IMR-90 (cell line): Measurements from ENCODE around the gene VDR. TPM values are rescaled to one million over a fixed set of nuclear protein-coding genes. Genes with fewer than 3 reads are reported as not detected.

Source experiments
- ATAC-seq: fragments of 200-7000 bp; cut with Tn5 transposase; 2 replicates; pipeline ENCODE4 v1.9.1; 2020; ENCODE audit warnings: low read depth, mild to moderate bottlenecking, moderate library complexity
- BruUV-seq: library from RNA; stranded (reverse); fragments of 400-500 nt; replicated peaks from 2 replicates; lab custom pipeline; 2021; lab: Mats Ljungman, UMichigan
- CTCF ChIA-PET: fragments of 300-600 bp; formaldehyde crosslinking; extraction: SDS; loops from one replicate; lab custom pipeline; 2021; ENCODE audit warnings: antibody characterized with exemption; lab: Yijun Ruan, JAX
- POLR2A ChIA-PET: fragments of 300-600 bp; sonication (Branson Sonifier 250); formaldehyde crosslinking; loops from one replicate; lab custom pipeline; 2022; ENCODE audit warnings: antibody characterized with exemption; ENCODE audit not compliant: unreplicated experiment; lab: Charles Lee
- DNase-seq: peaks from one replicate; pipeline ENCODE4 v3.0.0; 2013
- H2AFZ ChIP-seq: replicated peaks from 2 replicates; pipeline ENCODE3; 2013; ENCODE audit warnings: low read length, mild to moderate bottlenecking; ENCODE audit not compliant: poor library complexity
- H2AK5ac ChIP-seq: 2 replicates; pipeline ENCODE4 v1.6.1; 2013; ENCODE audit warnings: low read depth, low read length, inconsistent platforms
- H2AK9ac ChIP-seq: replicated peaks from 2 replicates; pipeline ENCODE3; 2013; ENCODE audit warnings: mild to moderate bottlenecking, low read depth, low read length, moderate library complexity; ENCODE audit not compliant: poor library complexity
- H2BK120ac ChIP-seq: 2 replicates; pipeline ENCODE4 v1.6.1; 2013; ENCODE audit warnings: low read depth, low read length, inconsistent platforms
- H2BK15ac ChIP-seq: 3 replicates; pipeline ENCODE4 v1.6.1; 2013; ENCODE audit warnings: low read depth, low read length, inconsistent platforms
- H2BK20ac ChIP-seq: 2 replicates; pipeline ENCODE4 v1.6.1; 2013; ENCODE audit warnings: low read depth, mild to moderate bottlenecking, inconsistent platforms, low read length, moderate library complexity
- H2BK5ac ChIP-seq: 2 replicates; pipeline ENCODE4 v1.6.1; 2013; ENCODE audit warnings: mild to moderate bottlenecking, low read depth, low read length, inconsistent platforms; ENCODE audit not compliant: poor library complexity, severe bottlenecking
- H3K14ac ChIP-seq: replicated peaks from 2 replicates; pipeline ENCODE4 v1.6.1; 2013; ENCODE audit warnings: low read depth, low read length, inconsistent platforms
- H3K18ac ChIP-seq: 2 replicates; pipeline ENCODE4 v1.6.1; 2013; ENCODE audit warnings: low read depth, low read length, control low read depth
- H3K23ac ChIP-seq: 2 replicates; pipeline ENCODE4 v1.6.1; 2013; ENCODE audit warnings: low read depth, low read length, inconsistent platforms
- H3K27ac ChIP-seq: 2 replicates; pipeline ENCODE4 v1.5.1; 2013; ENCODE audit warnings: mild to moderate bottlenecking, control low read depth, low read length; ENCODE audit not compliant: insufficient read depth
- H3K27me3 ChIP-seq: 2 replicates; pipeline ENCODE4 v1.6.1; 2013; ENCODE audit warnings: low read length; ENCODE audit not compliant: control insufficient read depth, insufficient read depth
- H3K36me3 ChIP-seq: 2 replicates; pipeline ENCODE4 v1.6.1; 2013; ENCODE audit warnings: low read length, mixed read lengths; ENCODE audit not compliant: control insufficient read depth, insufficient read depth
- H3K4ac ChIP-seq: 2 replicates; pipeline ENCODE4 v1.6.1; 2013; ENCODE audit warnings: low read depth, low read length, inconsistent platforms
- H3K4me1 ChIP-seq: 2 replicates; pipeline ENCODE4 v1.6.1; 2013; ENCODE audit warnings: low read length, mixed read lengths; ENCODE audit not compliant: control insufficient read depth, insufficient read depth
- H3K4me2 ChIP-seq: 2 replicates; pipeline ENCODE4 v1.6.1; 2013; ENCODE audit warnings: low read depth, mild to moderate bottlenecking, control low read depth, low read length, moderate library complexity
- H3K4me3 ChIP-seq: 2 replicates; pipeline ENCODE4 v1.5.1; 2013; ENCODE audit warnings: low read depth, mild to moderate bottlenecking, control low read depth, low read length, moderate library complexity; ENCODE audit not compliant: insufficient read depth
- H3K56ac ChIP-seq: 2 replicates; pipeline ENCODE4 v1.6.1; 2013; ENCODE audit warnings: low read length, inconsistent platforms; ENCODE audit not compliant: insufficient read depth; ENCODE audit errors: extremely low read depth
- H3K79me1 ChIP-seq, 2 experiments: 2 replicates each; pipeline ENCODE4 v1.6.1; 2013; ENCODE audit warnings: low read length in 2 of 2, inconsistent platforms in 1 of 2, low read depth in 1 of 2
- H3K9ac ChIP-seq: 2 replicates; pipeline ENCODE4 v1.6.1; 2013; ENCODE audit warnings: low read depth, low read length, control low read depth
- H3K9me1 ChIP-seq: 2 replicates; pipeline ENCODE4 v1.6.1; 2013; ENCODE audit warnings: low read length, inconsistent platforms; ENCODE audit not compliant: insufficient read depth
- H3K9me3 ChIP-seq: 2 replicates; pipeline ENCODE4 v1.6.1; 2013; ENCODE audit warnings: low read length; ENCODE audit not compliant: control insufficient read depth, insufficient read depth
- H4K20me1 ChIP-seq: 2 replicates; pipeline ENCODE4 v1.6.1; 2013; ENCODE audit warnings: low read length, inconsistent platforms; ENCODE audit not compliant: insufficient read depth
- H4K5ac ChIP-seq: 2 replicates; pipeline ENCODE4 v1.6.1; 2013; ENCODE audit warnings: mild to moderate bottlenecking, low read depth, low read length, control low read depth
- H4K8ac ChIP-seq, 2 experiments: 2 replicates each; pipeline ENCODE4 v1.6.1; 2013; ENCODE audit warnings: low read depth in 2 of 2, low read length in 2 of 2, control low read depth in 1 of 2, inconsistent platforms in 1 of 2
- H4K91ac ChIP-seq: 2 replicates; pipeline ENCODE4 v1.6.1; 2013; ENCODE audit warnings: low read depth, low read length, inconsistent platforms; ENCODE audit not compliant: insufficient read depth
- BHLHE40 ChIP-seq: fragments of 150-350 bp; IDR thresholded peaks from 2 replicates; pipeline ENCODE4 v1.6.1; 2016; ENCODE audit warnings: mild to moderate bottlenecking, low read depth, low read length
- CEBPB ChIP-seq: IDR thresholded peaks from 2 replicates; pipeline ENCODE4 v1.6.1; 2012; ENCODE audit warnings: low read depth, low read length, improper control_type of control experiment
- CHD1 ChIP-seq: IDR thresholded peaks from 2 replicates; pipeline ENCODE4 v1.6.1; 2012; ENCODE audit warnings: low read depth, low read length, improper control_type of control experiment
- CTCF ChIP-seq: conservative IDR thresholded peaks from 2 replicates; pipeline ENCODE4 v1.5.1; 2012; ENCODE audit warnings: mild to moderate bottlenecking, low read depth, low read length, improper control_type of control experiment
- FOS ChIP-seq: fragments of 150-350 bp; IDR thresholded peaks from 2 replicates; pipeline ENCODE4 v1.6.1; 2016; ENCODE audit warnings: low read depth, low read length
- MAFK ChIP-seq: IDR thresholded peaks from 2 replicates; pipeline ENCODE4 v1.6.1; 2012; ENCODE audit warnings: low read depth, low read length, improper control_type of control experiment
- MAZ ChIP-seq: IDR thresholded peaks from 2 replicates; pipeline ENCODE4 v1.6.1; 2012; ENCODE audit warnings: low read depth, mild to moderate bottlenecking, low read length, improper control_type of control experiment, moderate library complexity, borderline replicate concordance
- MXI1 ChIP-seq: IDR thresholded peaks from 2 replicates; pipeline ENCODE4 v1.6.1; 2012; ENCODE audit warnings: low read depth, mild to moderate bottlenecking, low read length, moderate library complexity, borderline replicate concordance
- NFE2L2 ChIP-seq: fragments of 150-350 bp; IDR thresholded peaks from 2 replicates; pipeline ENCODE4 v1.6.1; 2016; ENCODE audit warnings: low read depth, mild to moderate bottlenecking, low read length
- POLR2A ChIP-seq: IDR thresholded peaks from 2 replicates; pipeline ENCODE4 v1.6.1; 2012; ENCODE audit warnings: mild to moderate bottlenecking, low read depth, low read length
- RAD21 ChIP-seq: IDR thresholded peaks from 2 replicates; pipeline ENCODE4 v1.6.1; 2012; ENCODE audit warnings: low read length, improper control_type of control experiment
- RCOR1 ChIP-seq: IDR thresholded peaks from 2 replicates; pipeline ENCODE4 v1.6.1; 2012; ENCODE audit warnings: mild to moderate bottlenecking, low read length, improper control_type of control experiment; ENCODE audit not compliant: insufficient replicate concordance
- RFX5 ChIP-seq: IDR thresholded peaks from 2 replicates; pipeline ENCODE4 v1.8.0; 2012; ENCODE audit warnings: low read depth, mild to moderate bottlenecking, low read length, moderate library complexity
- SMC3 ChIP-seq: fragments of 150-350 bp; IDR thresholded peaks from 2 replicates; pipeline ENCODE4 v1.6.1; 2016; ENCODE audit warnings: low read depth, mild to moderate bottlenecking, antibody characterized with exemption, low read length, moderate library complexity
- WGBS, 2 experiments: methylation state at CpG; one replicate each; pipeline versions ENCODE4 v1.1.5 to v1.1.7; 2013; ENCODE audit warnings: missing lambda C conversion rate in 2 of 2; ENCODE audit not compliant: insufficient read length in 1 of 2; ENCODE audit errors: extremely low coverage in 2 of 2; 5-methylcytosine and 5-hydroxymethylcytosine counted together
- dilution Hi-C: fragments of 300-500 bp; cut with HindIII; formaldehyde crosslinking; loops from one replicate; pipeline ENCODE4 v1.14.3; 2018; ENCODE audit warnings: low sequenced_read_pairs; ENCODE audit not compliant: unreplicated experiment
- in situ Hi-C: fragments of 300-500 bp; cut with MboI; formaldehyde crosslinking; loops from 3 replicates; pipeline ENCODE4 v1.14.3; 2019; ENCODE audit warnings: low sequenced_read_pairs, inconsistent platforms, mixed read lengths
- intact Hi-C: fragments of 100-400 bp; cut with micrococcal nuclease; formaldehyde crosslinking; loops from 2 replicates; pipeline ENCODE4 v1.10.0; 2022
- polyA plus RNA-seq, 3 experiments: library from polyadenylated mRNA; depleted of rRNA; stranded (reverse); fragments of >200 nt; gene quantifications; 2 replicates each; pipeline ENCODE4 v1.2.3, GENCODE V29; 2012; ENCODE audit warnings: low replicate concordance in 1 of 3
- total RNA-seq: library from RNA; depleted of rRNA; stranded (reverse); fragments of >200 nt; gene quantifications from 2 replicates; pipeline ENCODE4 v1.2.3, GENCODE V29; 2012
- TF ChIP-seq, protein P1 (sequence below): fragments of 150-350 bp; IDR thresholded peaks from 2 replicates; pipeline ENCODE4 v1.6.1; 2017; ENCODE audit warnings: mild to moderate bottlenecking, antibody characterized with exemption, low read length, low read depth
- TF ChIP-seq, protein P2 (sequence below): fragments of 150-350 bp; IDR thresholded peaks from 2 replicates; pipeline ENCODE4 v1.6.1; 2016; ENCODE audit warnings: low read depth, mild to moderate bottlenecking, low read length, moderate library complexity, borderline replicate concordance

Gene VDR
- total and polyA plus RNA-seq, 2 of the 4 experiments (the other 2 are of a cell fraction): 5.4 to 8.5 TPM

DNA sequence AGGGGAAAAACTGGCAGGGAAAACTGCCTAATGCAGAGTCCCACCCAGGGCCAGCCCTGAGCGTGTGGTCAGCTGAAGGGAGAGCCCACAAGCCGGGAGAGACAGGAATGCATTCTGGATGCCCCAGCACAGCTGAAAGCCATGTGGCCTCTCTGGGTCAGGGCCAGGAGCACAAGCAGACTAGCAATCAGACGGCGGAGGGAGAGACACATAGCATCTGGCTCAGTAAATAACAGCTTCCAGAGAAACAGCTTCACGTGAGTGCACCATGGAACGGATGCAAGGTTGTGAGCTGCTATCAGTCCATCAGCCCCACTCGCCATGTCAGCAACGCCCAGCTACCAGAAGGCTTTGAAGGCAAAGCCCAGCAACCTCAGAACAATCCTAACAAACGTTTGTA lies 30.4 kb upstream of the VDR start:
- BruUV-seq: no TSS peak
- Histone ChIP-seq H2AK5ac (no peak overlapping the region), H3K9me3 (no peaks in the 10 kb centered on the region), H3K9ac (no peak overlapping the region), H2AK9ac (no peak overlapping the region), H4K91ac (no peak overlapping the region), H3K36me3 (no peaks in the 10 kb centered on the region), H2BK120ac (peak overlapping the region; percentile 3; the same call in 1 of the 2 replicates), H3K14ac (0 out of 2 replicates have a peak overlapping the region, but pooled peaks have one; percentile 14), H2BK20ac (peak overlapping the region; percentile 9), H3K23ac (no peak overlapping the region), H3K4me2 (no peak overlapping the region; the same call in 1 of the 2 replicates), H4K5ac (no peak overlapping the region), H3K4ac (peak overlapping the region; percentile 90), H4K8ac (no peak overlapping the region), H3K56ac (no peak overlapping the region), H4K20me1 (no peaks in the 10 kb centered on the region), H3K4me3 (no peak overlapping the region), H3K9me1 (peaks cover 17% of the 10 kb centered on the region), H3K4me1 (peaks cover 8% of the 10 kb centered on the region), H2AFZ (peak overlapping the region; percentile 84), H3K27me3 (peaks cover 15% of the 10 kb centered on the region), H2BK15ac (no peak overlapping the region; the same call in 2 of the 3 replicates), H3K27ac (no peak overlapping the region), H3K79me1 (no peaks in the 10 kb centered on the region), H3K18ac (no peak overlapping the region), H2BK5ac (no peak overlapping the region)
- dilution Hi-C loops: no loop called here
- peak; percentile 82 for DNase-seq
- TF ChIP-seq, protein P1, sequence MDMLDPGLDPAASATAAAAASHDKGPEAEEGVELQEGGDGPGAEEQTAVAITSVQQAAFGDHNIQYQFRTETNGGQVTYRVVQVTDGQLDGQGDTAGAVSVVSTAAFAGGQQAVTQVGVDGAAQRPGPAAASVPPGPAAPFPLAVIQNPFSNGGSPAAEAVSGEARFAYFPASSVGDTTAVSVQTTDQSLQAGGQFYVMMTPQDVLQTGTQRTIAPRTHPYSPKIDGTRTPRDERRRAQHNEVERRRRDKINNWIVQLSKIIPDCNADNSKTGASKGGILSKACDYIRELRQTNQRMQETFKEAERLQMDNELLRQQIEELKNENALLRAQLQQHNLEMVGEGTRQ: peak; percentile 67
- TF ChIP-seq NFE2L2: no peak
- no peak for TF ChIP-seq CEBPB
- no peak for TF ChIP-seq CHD1
- TF ChIP-seq RAD21: no peak
- TF ChIP-seq RCOR1: no peak
- TF ChIP-seq, protein P2, sequence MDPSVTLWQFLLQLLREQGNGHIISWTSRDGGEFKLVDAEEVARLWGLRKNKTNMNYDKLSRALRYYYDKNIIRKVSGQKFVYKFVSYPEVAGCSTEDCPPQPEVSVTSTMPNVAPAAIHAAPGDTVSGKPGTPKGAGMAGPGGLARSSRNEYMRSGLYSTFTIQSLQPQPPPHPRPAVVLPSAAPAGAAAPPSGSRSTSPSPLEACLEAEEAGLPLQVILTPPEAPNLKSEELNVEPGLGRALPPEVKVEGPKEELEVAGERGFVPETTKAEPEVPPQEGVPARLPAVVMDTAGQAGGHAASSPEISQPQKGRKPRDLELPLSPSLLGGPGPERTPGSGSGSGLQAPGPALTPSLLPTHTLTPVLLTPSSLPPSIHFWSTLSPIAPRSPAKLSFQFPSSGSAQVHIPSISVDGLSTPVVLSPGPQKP: no peak
- TF ChIP-seq BHLHE40: peak; percentile 72
- TF ChIP-seq MAZ: no peak
- TF ChIP-seq RFX5: no peak
- TF ChIP-seq FOS: no peak
- no peak for TF ChIP-seq MAFK
- no peak for TF ChIP-seq SMC3
- TF ChIP-seq CTCF: no peak
- no peak for TF ChIP-seq POLR2A
- peak; percentile 86; the same call in 1 of the 2 replicates for TF ChIP-seq MXI1
- intact Hi-C loops: no loop called here
- POLR2A ChIA-PET: no interaction called here
- CTCF ChIA-PET: interaction anchor here (0.5 to 1.3 kb wide), 5 partner anchors 12 to 96 kb away, joined by 3 to 4 read pairs (median 3); no protein-coding TSS in a partner anchor
- in situ Hi-C loops: no loop called here
- 7% methylated on average over 5 of the region's 9 CpGs; no CpG with 5 or more reads in 1 of the 2 experiments for WGBS, 2 experiments
- peak; percentile 97 for ATAC-seq
